Measurements from ENCODE around the gene ARRB1.
"Not testable (repeated sequence)": the region's sequence is repeated elsewhere in the genome, so short reads cannot be mapped to it uniquely, and the experiment has no call there.

Gene ARRB1

GRCh38 chr11:75304941-75305340 lies 46.5 kb downstream of the ARRB1 start:
- H3K4me3 Mint-ChIP-seq; DNase-seq; H3K27ac Mint-ChIP-seq; ATAC-seq (replicated peaks); H3K36me3 Mint-ChIP-seq (ENCODE audit: insufficient read depth); H3K9me3 Mint-ChIP-seq; H3K27me3 Mint-ChIP-seq: not testable (repeated sequence)
- H3K4me1 Mint-ChIP-seq (ENCODE audit: low read depth in 2 of 2), result peaks cover 12 to 15% of the 10 kb centered on the region in 2 donors

GRCh38 chr11:75303544-75304224 lies 47.8 kb downstream of the ARRB1 start:
- Mint-ChIP-seq H3K27me3 (no peaks in the 10 kb centered on the region), H3K4me3 (no peak overlapping the region), H3K27ac (peak overlapping the region in 1 of 2 donors; percentile 62), H3K36me3 (ENCODE audit: insufficient read depth) (peaks cover under 1% of the 10 kb centered on the region), H3K4me1 (ENCODE audit: low read depth in 2 of 2) (peaks cover 15% of the 10 kb centered on the region in 2 donors), H3K9me3 (no peaks in the 10 kb centered on the region)
- DNase-seq (no peak), ATAC-seq (replicated peaks) (no peak)

GRCh38 chr11:75302371-75302770 lies 49.1 kb downstream of the ARRB1 start:
- Mint-ChIP-seq H3K27ac (peak overlapping the region; percentile 8 to 28), H3K27me3 (no peaks in the 10 kb centered on the region), H3K9me3 (no peaks in the 10 kb centered on the region), H3K4me1 (ENCODE audit: low read depth in 2 of 2) (peaks cover 9 to 15% of the 10 kb centered on the region in 2 donors), H3K36me3 (ENCODE audit: insufficient read depth) (no peaks in the 10 kb centered on the region), H3K4me3 (no peak overlapping the region)
- ATAC-seq (replicated peaks) (no peak), DNase-seq (no peak)

DNA sequence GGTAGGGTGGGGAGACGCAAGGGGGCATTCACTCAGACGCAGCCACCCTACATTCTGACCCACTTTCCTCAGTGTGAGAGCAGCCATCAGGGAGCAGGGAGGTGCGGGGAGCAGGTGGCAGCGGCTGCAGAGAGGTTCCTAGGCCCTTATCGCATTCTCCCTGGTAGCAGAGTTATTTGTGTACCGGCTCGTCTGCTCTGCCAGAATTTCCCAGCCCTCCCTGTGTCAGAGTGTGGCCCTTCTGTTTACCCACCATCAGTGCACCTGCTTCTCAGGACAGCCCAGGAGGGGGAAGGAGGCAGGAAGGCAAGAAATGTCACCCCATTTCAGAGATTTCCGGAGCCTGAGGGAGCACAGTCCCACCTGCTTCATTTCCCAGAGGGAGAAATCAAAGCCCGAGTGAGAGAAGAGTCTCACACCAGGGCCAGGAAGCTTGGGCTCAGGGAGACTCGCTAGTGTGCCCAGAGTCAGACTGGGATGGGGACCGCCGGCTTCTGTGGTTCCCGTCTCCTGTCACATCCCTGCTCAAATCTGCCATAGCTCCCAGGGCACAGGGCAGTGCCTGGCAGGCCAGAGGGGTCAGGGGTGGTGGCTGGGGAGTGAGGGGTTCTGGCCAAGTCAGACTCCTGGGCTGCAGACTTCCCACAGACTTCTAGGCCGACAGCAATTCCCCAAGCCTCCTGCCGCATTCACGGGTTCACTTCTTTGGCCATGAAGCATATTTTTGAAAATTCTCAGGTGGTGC lies 49.7 kb downstream of the ARRB1 start:
- peaks cover 7 to 19% of the 10 kb centered on the region in 2 donors for H3K4me1 Mint-ChIP-seq (ENCODE audit: low read depth in 2 of 2)
- no peaks in the 10 kb centered on the region for H3K36me3 Mint-ChIP-seq (ENCODE audit: insufficient read depth)
- no peak for DNase-seq
- ATAC-seq (replicated peaks), result no peak
- no peaks in the 10 kb centered on the region for H3K27me3 Mint-ChIP-seq
- no peaks in the 10 kb centered on the region for H3K9me3 Mint-ChIP-seq
- no peak overlapping the region for H3K4me3 Mint-ChIP-seq
- H3K27ac Mint-ChIP-seq, result peak overlapping the region; percentile 8 to 28

DNA sequence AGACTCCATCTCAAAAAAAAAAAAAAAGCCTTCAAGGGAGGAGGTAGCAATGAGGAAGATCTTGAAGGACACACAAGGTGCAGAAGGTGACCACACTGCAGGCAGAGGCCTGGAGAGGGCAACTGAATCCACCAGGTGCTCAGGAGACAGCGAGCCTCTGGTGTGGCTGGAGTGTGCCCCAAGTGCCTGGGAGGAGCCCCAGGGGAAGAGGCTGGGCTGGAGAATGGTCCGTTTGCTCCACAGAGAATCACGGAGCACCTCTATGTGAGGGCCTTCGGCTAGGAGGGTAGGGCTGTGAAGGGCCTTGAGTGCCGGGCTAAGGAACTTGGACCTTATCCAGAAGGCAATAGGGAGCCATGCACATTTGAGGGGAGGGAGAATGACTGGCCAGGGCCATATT lies 50.3 kb downstream of the ARRB1 start:
- ATAC-seq (replicated peaks) (no peak), DNase-seq (no peak)
- Mint-ChIP-seq H3K27me3 (no peaks in the 10 kb centered on the region), H3K9me3 (no peaks in the 10 kb centered on the region), H3K4me1 (ENCODE audit: low read depth in 2 of 2) (peaks cover 5 to 15% of the 10 kb centered on the region in 2 donors), H3K4me3 (no peak overlapping the region), H3K27ac (no peak overlapping the region), H3K36me3 (ENCODE audit: insufficient read depth) (no peaks in the 10 kb centered on the region)

GRCh38 chr11:75298976-75299260 lies 52.5 kb downstream of the ARRB1 start:
- Mint-ChIP-seq H3K27me3 (no peaks in the 10 kb centered on the region), H3K36me3 (ENCODE audit: insufficient read depth) (no peaks in the 10 kb centered on the region), H3K9me3 (no peaks in the 10 kb centered on the region), H3K4me3 (no peak overlapping the region), H3K27ac (no peak overlapping the region), H3K4me1 (ENCODE audit: low read depth in 2 of 2) (peaks cover 5 to 13% of the 10 kb centered on the region in 2 donors)
- ATAC-seq (replicated peaks) (no peak), DNase-seq (no peak)

GRCh38 chr11:75298191-75298975 lies 53.1 kb downstream of the ARRB1 start:
- H3K4me3 Mint-ChIP-seq, result no peak overlapping the region
- H3K27ac Mint-ChIP-seq, result no peak overlapping the region
- no peaks in the 10 kb centered on the region for H3K36me3 Mint-ChIP-seq (ENCODE audit: insufficient read depth)
- no peaks in the 10 kb centered on the region for H3K27me3 Mint-ChIP-seq
- DNase-seq (no peak), ATAC-seq (replicated peaks) (no peak)
- no peaks in the 10 kb centered on the region for H3K9me3 Mint-ChIP-seq
- H3K4me1 Mint-ChIP-seq (ENCODE audit: low read depth in 2 of 2), result peaks cover 6 to 17% of the 10 kb centered on the region in 2 donors

- Mint-ChIP-seq H3K36me3 (ENCODE audit: insufficient read depth) (no peaks in the 10 kb centered on the region), H3K27ac (no peak overlapping the region), H3K4me1 (ENCODE audit: low read depth in 2 of 2) (peaks cover 13 to 16% of the 10 kb centered on the region in 2 donors), H3K9me3 (no peaks in the 10 kb centered on the region), H3K4me3 (no peak overlapping the region), H3K27me3 (no peaks in the 10 kb centered on the region)
- DNase-seq (no peak), ATAC-seq (replicated peaks) (no peak)
These were observed 57.6 kb downstream of the ARRB1 start for GRCh38 chr11:75293903-75294302.

DNA sequence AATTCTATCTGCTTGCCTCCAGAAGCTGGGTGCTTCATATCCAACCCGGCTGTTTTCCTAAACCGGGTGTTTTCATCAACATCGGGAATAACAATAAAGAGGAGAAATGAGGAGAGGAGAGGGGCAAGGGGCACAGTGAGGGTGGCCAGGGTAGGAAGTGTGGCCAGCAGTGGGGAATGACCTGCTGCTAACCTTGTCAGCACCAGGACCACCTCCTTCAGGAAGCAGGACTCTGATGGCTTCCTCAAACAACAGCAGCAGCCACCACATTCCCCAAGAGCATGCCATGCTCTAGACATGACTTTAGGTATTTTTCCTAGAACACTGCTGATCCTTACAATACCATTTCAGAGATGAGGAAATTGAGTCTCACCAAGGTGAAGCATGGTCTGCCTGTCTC lies 58.5 kb downstream of the ARRB1 start:
- DNase-seq (no peak), ATAC-seq (replicated peaks) (no peak)
- Mint-ChIP-seq H3K4me3 (no peak overlapping the region), H3K27ac (peak overlapping the region in 1 of 2 donors; percentile 38), H3K9me3 (no peaks in the 10 kb centered on the region), H3K27me3 (no peaks in the 10 kb centered on the region), H3K4me1 (ENCODE audit: low read depth in 2 of 2) (peaks cover 13 to 16% of the 10 kb centered on the region in 2 donors), H3K36me3 (ENCODE audit: insufficient read depth) (no peaks in the 10 kb centered on the region)

DNA sequence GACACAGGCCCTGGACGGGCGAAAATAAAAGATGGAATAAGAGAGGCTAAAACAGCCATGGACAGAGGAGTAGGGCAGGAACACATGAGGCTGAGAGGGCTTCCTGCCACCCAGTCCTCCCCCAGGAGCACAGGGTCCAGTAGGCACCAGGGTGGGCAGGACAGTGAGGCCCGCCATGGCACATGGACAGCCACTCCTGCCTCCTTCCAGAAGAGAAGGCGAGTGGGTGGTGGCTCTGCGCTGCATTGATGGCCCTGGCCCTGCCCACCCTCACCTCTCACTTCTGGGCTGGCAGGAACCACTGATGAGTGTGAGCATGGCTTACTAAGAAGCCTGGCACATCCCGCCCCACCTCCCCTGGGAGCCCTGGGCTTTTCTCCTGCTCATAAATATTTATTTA lies 59.7 kb downstream of the ARRB1 start:
- Mint-ChIP-seq H3K27me3 (no peaks in the 10 kb centered on the region), H3K36me3 (ENCODE audit: insufficient read depth) (no peaks in the 10 kb centered on the region), H3K4me3 (no peak overlapping the region), H3K4me1 (ENCODE audit: low read depth in 2 of 2) (peaks cover 13% of the 10 kb centered on the region in 2 donors), H3K27ac (peak overlapping the region in 1 of 2 donors; percentile 78), H3K9me3 (no peaks in the 10 kb centered on the region)
- DNase-seq, result no peak
- no peak for ATAC-seq (replicated peaks)

DNA sequence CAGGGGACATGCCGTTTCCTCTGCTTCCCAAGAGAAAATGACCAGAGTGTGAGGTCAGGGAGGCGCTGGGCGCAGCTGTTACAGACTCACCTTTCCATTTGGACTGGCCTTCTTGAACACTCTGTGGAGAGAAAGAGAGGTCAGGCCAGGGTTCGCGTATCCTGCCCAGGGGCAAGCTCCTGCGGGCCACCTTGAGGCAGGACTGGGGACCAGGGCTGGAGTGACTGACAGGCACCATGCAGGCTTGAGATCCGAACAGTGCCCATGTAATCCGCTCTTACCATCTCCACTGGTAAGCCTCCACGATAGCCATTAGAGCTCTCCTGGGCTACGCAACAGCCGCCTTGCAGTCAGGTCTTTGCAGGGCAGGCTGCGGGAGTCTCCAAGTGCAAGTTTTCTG lies 61.5 kb downstream of the ARRB1 start:
- Mint-ChIP-seq H3K36me3 (ENCODE audit: insufficient read depth) (peaks cover 4% of the 10 kb centered on the region), H3K4me1 (ENCODE audit: low read depth in 2 of 2) (peaks cover 13% of the 10 kb centered on the region in 2 donors), H3K27ac (no peak overlapping the region), H3K27me3 (no peaks in the 10 kb centered on the region), H3K4me3 (no peak overlapping the region), H3K9me3 (no peaks in the 10 kb centered on the region)
- DNase-seq (no peak), ATAC-seq (replicated peaks) (no peak)

DNA sequence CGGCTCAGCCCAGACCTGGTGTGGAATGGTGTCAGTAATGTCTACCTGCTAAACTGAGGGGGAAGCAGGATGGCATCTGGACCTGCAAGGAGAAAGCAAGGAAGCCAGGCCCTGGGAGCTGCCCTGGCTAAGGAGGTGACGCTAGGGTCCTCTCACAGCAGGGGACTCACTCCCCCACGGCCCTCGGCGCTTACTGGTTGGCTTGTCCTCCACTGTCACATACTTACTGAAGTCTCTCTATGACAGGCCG lies 62.0 kb downstream of the ARRB1 start:
- Mint-ChIP-seq H3K4me1 (ENCODE audit: low read depth in 2 of 2) (peaks cover 13% of the 10 kb centered on the region in 2 donors), H3K27me3 (no peaks in the 10 kb centered on the region), H3K36me3 (ENCODE audit: insufficient read depth) (peaks cover 4% of the 10 kb centered on the region), H3K4me3 (no peak overlapping the region), H3K9me3 (no peaks in the 10 kb centered on the region), H3K27ac (peak overlapping the region in 1 of 2 donors; percentile 42)
- ATAC-seq (replicated peaks) (no peak), DNase-seq (no peak)

DNA sequence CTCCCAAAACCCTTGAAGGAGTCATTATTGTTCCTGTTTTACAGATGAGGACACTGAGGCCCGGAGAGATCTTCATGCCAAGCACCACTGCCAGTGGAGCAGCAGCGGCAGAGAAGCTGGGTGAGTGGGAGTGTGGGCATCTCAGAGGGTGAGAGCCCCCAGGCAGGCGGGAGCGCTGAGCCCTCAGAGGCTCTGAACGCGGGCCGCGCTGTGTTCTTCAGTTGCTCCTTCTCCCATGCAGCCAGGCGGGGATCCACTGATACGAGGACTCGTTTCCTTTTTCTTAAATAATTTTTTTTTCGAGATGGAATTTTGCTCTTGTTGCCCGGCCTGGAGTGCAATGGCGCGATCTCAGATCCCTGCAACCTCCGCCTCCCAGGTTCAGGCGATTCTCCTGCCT lies 63.9 kb downstream of the ARRB1 start:
- Mint-ChIP-seq H3K4me3 (no peak overlapping the region), H3K36me3 (ENCODE audit: insufficient read depth) (peaks cover 7% of the 10 kb centered on the region), H3K9me3 (no peaks in the 10 kb centered on the region), H3K27ac (peak overlapping the region in 1 of 2 donors; percentile 32), H3K27me3 (no peaks in the 10 kb centered on the region), H3K4me1 (ENCODE audit: low read depth in 2 of 2) (peaks cover 2 to 8% of the 10 kb centered on the region in 2 donors)
- DNase-seq, result no peak
- ATAC-seq (replicated peaks), result no peak

Measured in effector memory CD8-positive, alpha-beta T cell (primary cell).